Stimulated activated naive CD4-positive, alpha-beta T cell treated with Interleukin-2 at 50 U/mL for 16 hours (primary cell): Measurements from ENCODE around the gene OR6M1.

Experiments
- DNase-seq: peaks from one replicate; lab custom pipeline; 2025; lab: John Stamatoyannopoulos, UW

The OR6M1 gene

DNA sequence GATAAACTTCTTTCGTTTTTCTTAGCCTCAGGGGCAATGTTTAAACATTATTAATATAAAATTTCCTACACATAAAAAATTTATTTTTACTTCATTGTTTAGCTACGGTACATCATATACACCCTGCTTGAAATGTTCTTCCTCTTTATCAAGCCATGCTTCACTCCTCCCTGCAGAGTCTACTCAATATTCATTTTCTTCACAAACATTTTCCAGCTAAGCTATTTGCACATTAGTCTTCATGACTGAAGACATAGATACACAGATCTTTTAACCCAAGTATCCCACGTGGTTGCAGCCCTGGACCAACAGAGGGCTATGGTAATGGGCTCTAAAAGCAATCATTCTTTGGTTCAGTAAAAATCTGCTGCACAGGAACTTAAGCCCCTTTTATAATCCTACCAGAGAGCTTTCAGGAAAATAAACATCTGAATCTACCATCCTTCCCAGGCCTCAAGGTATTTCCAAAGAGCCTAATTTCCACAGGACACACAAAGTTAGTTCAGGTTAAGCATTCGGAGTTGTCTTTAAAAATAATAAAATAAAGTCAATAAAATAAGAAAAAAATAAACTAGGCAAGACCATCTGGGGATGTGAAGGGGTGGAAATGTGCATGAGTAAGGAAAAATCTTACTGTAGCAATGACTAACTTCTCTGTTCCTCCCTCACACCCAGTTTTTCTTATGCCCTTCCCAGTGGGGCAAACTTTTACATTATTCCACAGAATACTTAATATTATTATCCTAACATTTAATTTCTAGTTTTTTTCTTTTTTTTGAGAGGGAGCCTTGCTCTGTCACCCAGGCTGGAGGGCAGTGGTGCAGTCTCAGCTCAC lies 30.2 kb downstream of the OR6M1 start:
- no peak for DNase-seq

DNA sequence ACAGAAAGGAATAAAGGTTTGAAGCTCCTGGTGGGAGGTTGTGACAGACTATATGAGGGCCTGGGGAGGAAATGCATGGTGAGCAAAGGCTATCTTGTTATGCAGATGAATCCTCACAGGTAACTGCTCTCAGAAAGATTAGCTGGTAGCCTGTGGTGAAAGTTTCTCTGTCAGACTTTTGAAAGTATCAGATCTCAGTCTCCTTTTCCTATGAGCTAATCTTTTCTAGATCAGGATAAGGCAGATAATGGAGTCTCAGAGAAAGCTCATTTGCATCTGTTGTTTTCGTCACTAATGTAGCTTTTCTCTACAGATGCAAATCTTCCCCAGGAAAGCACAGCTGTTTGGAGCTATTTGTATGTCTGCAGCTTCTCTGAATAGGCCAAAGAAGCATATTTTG lies 30.9 kb downstream of the OR6M1 start:
- no peak for DNase-seq

DNA sequence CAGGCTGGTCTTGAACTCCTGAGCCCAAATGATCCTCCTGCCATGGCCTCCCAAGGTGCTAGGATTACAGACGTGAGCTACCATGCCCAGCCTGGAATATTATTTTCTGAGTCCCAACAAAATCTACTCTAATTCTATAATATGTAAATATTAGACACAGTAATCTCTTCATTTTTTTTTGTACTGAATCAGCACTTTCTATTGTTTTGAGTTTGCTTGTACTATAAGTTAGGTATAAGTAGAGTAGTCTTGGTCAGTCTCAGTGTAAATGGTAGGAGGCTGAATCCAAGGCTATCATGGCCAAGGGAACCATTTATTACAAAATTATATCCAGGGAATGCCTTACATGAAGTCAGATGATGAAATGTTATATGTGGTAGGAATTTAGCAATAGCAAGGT lies 32.2 kb downstream of the OR6M1 start:
- DNase-seq = no peak

DNA sequence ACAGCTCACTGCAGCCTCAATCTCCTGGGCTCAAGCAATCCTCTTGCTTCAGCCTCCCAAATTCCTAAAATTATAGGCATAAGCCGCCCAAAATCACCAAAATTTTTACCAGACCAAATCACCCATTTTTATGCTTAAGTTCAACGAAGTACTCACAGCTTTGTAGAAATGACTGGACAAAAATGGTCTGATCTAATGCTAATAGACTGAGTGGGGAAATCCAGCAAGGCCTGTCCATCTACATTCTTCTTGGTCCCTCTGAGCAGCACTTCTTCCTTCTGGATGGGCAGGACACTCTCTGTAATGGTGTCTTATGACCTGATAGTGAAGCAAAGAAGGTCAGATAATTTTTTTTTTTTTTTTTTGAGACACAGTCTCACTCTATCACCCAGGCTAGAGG lies 33.1 kb downstream of the OR6M1 start:
- no peak for DNase-seq

DNA sequence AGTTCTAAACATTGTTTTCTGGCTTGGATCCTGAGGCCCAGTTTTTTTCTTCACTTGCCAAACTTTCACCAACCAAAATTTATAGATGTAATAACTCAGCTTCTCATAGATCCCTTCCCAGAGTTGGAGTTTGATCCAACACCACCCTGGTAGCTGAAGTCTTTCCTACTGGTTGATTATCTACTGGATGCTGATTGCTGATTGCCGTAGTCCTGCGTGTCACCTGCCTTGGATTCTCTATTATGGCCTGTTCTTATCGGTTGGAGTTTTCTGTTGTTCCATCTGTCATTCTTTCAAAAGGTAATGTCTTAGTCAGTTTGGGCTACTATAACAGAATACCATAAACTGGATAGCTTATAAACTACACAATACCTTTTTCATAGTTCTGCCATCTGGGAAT lies 34.5 kb downstream of the OR6M1 start:
- no peak for DNase-seq

DNA sequence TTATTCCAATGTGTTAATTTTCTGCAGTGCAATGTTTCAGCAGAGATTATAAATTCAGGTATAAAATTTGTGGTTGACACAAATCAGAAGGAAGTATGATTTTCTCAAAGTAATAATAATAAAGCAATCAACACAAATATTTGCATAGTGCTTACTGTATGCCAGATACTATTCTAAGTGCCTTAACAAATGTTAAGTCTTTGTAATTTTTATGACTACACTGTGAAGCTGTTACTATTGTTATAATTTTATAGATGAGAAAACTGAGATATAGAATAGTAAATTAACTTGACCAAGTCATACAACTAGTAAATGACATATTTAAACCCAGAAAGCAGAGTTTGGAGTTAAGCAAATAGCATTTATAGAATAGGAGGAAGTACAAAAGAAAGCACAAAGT lies 35.4 kb downstream of the OR6M1 start:
- no peak for DNase-seq

DNA sequence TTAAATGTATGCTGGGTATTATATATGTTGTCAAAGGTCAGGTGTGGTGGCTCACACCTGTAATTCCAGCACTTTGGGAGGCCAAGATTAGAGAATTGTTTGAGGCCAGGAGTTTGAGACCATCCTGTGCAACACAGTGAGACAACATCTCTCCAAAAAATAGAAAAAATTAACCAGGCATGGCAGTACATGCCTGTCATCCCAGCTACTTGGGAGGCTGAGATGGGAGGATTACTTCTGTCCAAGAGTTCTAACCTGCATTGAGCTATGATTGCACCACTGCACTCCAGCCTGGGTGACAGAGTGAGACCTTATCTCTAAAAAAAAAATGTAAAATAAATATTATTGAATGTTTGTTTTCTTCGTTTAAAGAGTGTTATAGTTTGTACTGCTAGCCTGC lies 40.5 kb downstream of the OR6M1 start:
- DNase-seq = no peak

DNA sequence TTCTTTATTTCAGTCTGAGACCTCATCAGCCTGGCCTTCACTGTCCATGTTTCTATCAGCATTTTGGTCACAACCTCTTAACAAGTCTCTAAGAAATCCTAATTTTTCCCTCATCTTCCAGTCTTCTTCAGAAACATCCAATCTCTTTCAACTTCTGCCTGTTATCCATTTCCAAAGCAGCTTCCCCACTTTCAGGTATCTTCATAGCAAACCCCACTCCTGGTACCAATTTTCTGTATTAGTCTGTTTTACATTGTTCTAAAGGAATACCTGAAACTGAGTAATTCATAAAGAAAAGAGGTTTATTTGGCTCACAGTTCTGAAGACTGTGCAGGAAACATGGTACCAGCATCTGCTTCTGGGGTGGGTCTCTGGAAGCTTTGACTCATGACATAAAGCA lies 43.7 kb downstream of the OR6M1 start:
- no peak for DNase-seq

DNA sequence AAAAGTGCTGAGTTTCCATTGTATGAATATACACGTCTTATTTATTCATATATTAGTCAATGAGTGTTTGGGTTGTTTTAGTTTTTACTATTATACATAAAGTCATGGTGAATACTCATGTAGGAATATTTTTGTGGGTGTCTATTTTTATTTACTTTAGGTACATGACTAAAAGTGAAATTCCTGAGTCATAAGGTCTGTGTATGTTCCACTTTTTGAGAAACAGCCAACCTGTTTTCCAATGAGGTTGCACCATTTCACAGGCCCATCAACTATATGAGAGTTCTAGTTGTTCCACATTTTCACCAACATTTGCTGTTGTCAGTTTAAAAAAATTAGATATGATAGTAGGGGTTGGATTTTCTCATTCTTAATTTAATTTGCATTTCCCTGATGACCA lies 45.3 kb downstream of the OR6M1 start:
- no peak for DNase-seq

DNA sequence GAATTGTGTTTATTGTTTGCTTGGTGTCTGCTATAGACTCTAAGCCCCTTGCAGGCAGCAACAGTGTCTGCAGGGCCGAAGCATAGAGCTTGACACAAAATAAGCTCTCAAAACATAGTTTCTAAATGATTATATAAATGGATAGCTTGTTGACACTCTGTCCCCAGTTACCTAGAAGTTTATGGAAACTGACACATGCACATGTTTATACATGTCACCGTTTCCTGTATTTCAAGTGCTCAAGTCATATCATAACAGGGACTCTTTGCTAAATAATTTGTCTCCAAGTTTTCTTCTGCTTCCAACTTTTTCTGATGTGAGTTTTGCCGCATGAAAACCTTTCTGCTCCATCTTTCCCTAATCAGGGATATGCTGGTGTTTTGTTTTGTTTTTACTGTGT lies 48.2 kb downstream of the OR6M1 start:
- DNase-seq = no peak

DNA sequence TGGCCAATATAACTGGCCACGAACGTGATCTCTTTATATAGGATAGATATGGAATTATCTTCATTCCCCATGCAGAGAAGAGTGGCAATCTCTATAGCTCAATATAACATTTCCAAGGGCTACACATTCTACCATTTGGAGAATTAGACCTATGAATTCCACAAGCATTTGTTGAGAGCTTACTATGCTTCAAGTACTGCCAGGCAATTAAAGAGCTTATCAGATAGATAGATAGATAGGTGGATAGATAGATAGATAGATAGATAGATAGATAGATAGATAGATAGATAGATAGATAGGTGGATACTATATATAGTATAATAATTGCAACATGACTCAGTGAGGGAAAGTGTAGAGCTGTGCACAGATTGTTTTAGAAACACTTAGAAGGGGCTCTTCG lies 50.3 kb downstream of the OR6M1 start:
- DNase-seq = no peak
